UCSD-AML1 (cell line): Measurements from ENCODE around the gene P2RX4.
"Not testable (repeated sequence)": the region's sequence is repeated elsewhere in the genome, so short reads cannot be mapped to it uniquely, and the experiment has no call there.

Experiments used
- DNase-seq: peaks from one replicate; lab custom pipeline; 2025; ENCODE audit not compliant: unreplicated experiment; lab: John Stamatoyannopoulos, UW

P2RX4 gene

GRCh38 chr12:121187501-121187900 lies 22.4 kb upstream of the P2RX4 start:
- DNase-seq: no peak

GRCh38 chr12:121188227-121188626 lies 21.7 kb upstream of the P2RX4 start:
- DNase-seq: no peak

- no peak for DNase-seq
Measured at GRCh38 chr12:121189131-121189530, 20.8 kb upstream of the P2RX4 start.

- no peak for DNase-seq
Measured at GRCh38 chr12:121189619-121190155, 20.2 kb upstream of the P2RX4 start.

- no peak for DNase-seq
Measured at GRCh38 chr12:121190523-121191031, 19.4 kb upstream of the P2RX4 start.

GRCh38 chr12:121191151-121191550 lies 18.8 kb upstream of the P2RX4 start:
- DNase-seq: no peak

- peak; percentile 45 for DNase-seq
Measured at GRCh38 chr12:121196902-121197301, 13.0 kb upstream of the P2RX4 start.

GRCh38 chr12:121198949-121199348 lies 11.0 kb upstream of the P2RX4 start:
- no peak for DNase-seq

- DNase-seq: not testable (repeated sequence)
Measured at GRCh38 chr12:121201140-121201539, 8.8 kb upstream of the P2RX4 start.

- no peak for DNase-seq
Measured at GRCh38 chr12:121202407-121203355, 7.2 kb upstream of the P2RX4 start.

GRCh38 chr12:121203482-121203881 lies 6.4 kb upstream of the P2RX4 start:
- DNase-seq: no peak

GRCh38 chr12:121205491-121205890 lies 4.4 kb upstream of the P2RX4 start:
- no peak for DNase-seq

GRCh38 chr12:121208571-121208970 lies 1.4 kb upstream of the P2RX4 start:
- DNase-seq: not testable (repeated sequence)

GRCh38 chr12:121209221-121209620 lies 708 bp upstream of the P2RX4 start:
- DNase-seq: no peak

GRCh38 chr12:121212875-121213274 lies 2.9 kb downstream of the P2RX4 start:
- no peak for DNase-seq

- DNase-seq: no peak
Measured at GRCh38 chr12:121214166-121214777, 4.3 kb downstream of the P2RX4 start.

- DNase-seq: no peak
Measured at GRCh38 chr12:121214855-121215745, 5.2 kb downstream of the P2RX4 start.

- DNase-seq: no peak
Measured at GRCh38 chr12:121216102-121216501, 6.2 kb downstream of the P2RX4 start.

- DNase-seq: no peak
Measured at GRCh38 chr12:121217063-121217462, 7.1 kb downstream of the P2RX4 start.

GRCh38 chr12:121217761-121218160 lies 7.8 kb downstream of the P2RX4 start:
- no peak for DNase-seq
